ENCODE results near the gene CBX4. TPM values are rescaled to one million over a fixed set of nuclear protein-coding genes. Genes with fewer than 3 reads are reported as not detected.

Gene CBX4
- total RNA-seq, 2 experiments from 2014 or later = 18.2 to 18.6 TPM

- no peak for DNase-seq
Observed at GRCh38 chr17:79798299-79799173, 40.7 kb downstream of the CBX4 start.

GRCh38 chr17:79797492-79798298 lies 41.5 kb downstream of the CBX4 start:
- no peak for DNase-seq
- no peaks in the 10 kb centered on the region for H3K36me3 Mint-ChIP-seq
- H3K4me1 Mint-ChIP-seq = peaks cover 34% of the 10 kb centered on the region
- H3K9me3 Mint-ChIP-seq = no peaks in the 10 kb centered on the region
- peaks cover 48% of the 10 kb centered on the region for H3K27me3 Mint-ChIP-seq
- peak overlapping the region; percentile 81 for H3K4me3 Mint-ChIP-seq
- H3K27ac Mint-ChIP-seq = no peak overlapping the region

More at GRCh38 chr17:79798299-79799173, 40.7 kb downstream of the CBX4 start:
- H3K4me1 Mint-ChIP-seq = peaks cover 33% of the 10 kb centered on the region
- no peaks in the 10 kb centered on the region for H3K9me3 Mint-ChIP-seq
- peak overlapping the region; percentile 37 for H3K4me3 Mint-ChIP-seq
- H3K27me3 Mint-ChIP-seq = peaks cover 52% of the 10 kb centered on the region
- no peak overlapping the region for H3K27ac Mint-ChIP-seq
- peaks cover 2% of the 10 kb centered on the region for H3K36me3 Mint-ChIP-seq

- Mint-ChIP-seq H3K27ac (peak within 1 kb of the TSS; percentile 82), H3K4me1 (peaks cover 35% of the 10 kb centered on the region)
Observed at GRCh38 chr17:79796763-79797491, 42.3 kb downstream of the CBX4 start, which contains the start of gene CBX8. TSS of gene CBX8 (minus strand) at chr17:79797077. CDS start at chr17:79796998, 79 bp downstream.

GRCh38 chr17:79796444-79796762 lies 42.8 kb downstream of the CBX4 start:
- no peak for DNase-seq
- Mint-ChIP-seq H3K4me1 (peaks cover 30% of the 10 kb centered on the region), H3K4me3 (peak overlapping the region; percentile 81), H3K9me3 (no peaks in the 10 kb centered on the region), H3K36me3 (no peaks in the 10 kb centered on the region), H3K27me3 (peaks cover 48% of the 10 kb centered on the region), H3K27ac (no peak overlapping the region)

More at GRCh38 chr17:79796763-79797491, 42.3 kb downstream of the CBX4 start, which contains the start of gene CBX8:
- Mint-ChIP-seq H3K27me3 (peaks cover 48% of the 10 kb centered on the region), H3K36me3 (no peaks in the 10 kb centered on the region), H3K4me3 (peak within 1 kb of the TSS; percentile 81), H3K9me3 (no peaks in the 10 kb centered on the region)
- DNase-seq = peak; percentile 100

GRCh38 chr17:79795795-79796443 lies 43.3 kb downstream of the CBX4 start:
- peak overlapping the region; percentile 81 for H3K4me3 Mint-ChIP-seq
- H3K27me3 Mint-ChIP-seq = peaks cover 52% of the 10 kb centered on the region
- no peak for DNase-seq
- H3K36me3 Mint-ChIP-seq = no peaks in the 10 kb centered on the region
- H3K4me1 Mint-ChIP-seq = peaks cover 32% of the 10 kb centered on the region
- H3K27ac Mint-ChIP-seq = no peak overlapping the region
- no peaks in the 10 kb centered on the region for H3K9me3 Mint-ChIP-seq

GRCh38 chr17:79794659-79795511 lies 44.4 kb downstream of the CBX4 start:
- no peak for DNase-seq
- Mint-ChIP-seq H3K4me1 (peaks cover 25% of the 10 kb centered on the region), H3K27me3 (peaks cover 52% of the 10 kb centered on the region), H3K9me3 (no peaks in the 10 kb centered on the region), H3K4me3 (no peak overlapping the region), H3K27ac (no peak overlapping the region), H3K36me3 (no peaks in the 10 kb centered on the region)

GRCh38 chr17:79793924-79794304 lies 45.3 kb downstream of the CBX4 start:
- Mint-ChIP-seq H3K36me3 (no peaks in the 10 kb centered on the region), H3K27me3 (peaks cover 48% of the 10 kb centered on the region), H3K4me3 (no peak overlapping the region), H3K9me3 (no peaks in the 10 kb centered on the region), H3K27ac (no peak overlapping the region), H3K4me1 (peaks cover 19% of the 10 kb centered on the region)
- no peak for DNase-seq

GRCh38 chr17:79792984-79793923 lies 46.0 kb downstream of the CBX4 start:
- Mint-ChIP-seq H3K9me3 (no peaks in the 10 kb centered on the region), H3K27ac (no peak overlapping the region), H3K4me3 (no peak overlapping the region), H3K27me3 (peaks cover 48% of the 10 kb centered on the region), H3K4me1 (peaks cover 15% of the 10 kb centered on the region), H3K36me3 (no peaks in the 10 kb centered on the region)
- no peak for DNase-seq

GRCh38 chr17:79792341-79792871 lies 46.8 kb downstream of the CBX4 start:
- no peak overlapping the region for H3K4me3 Mint-ChIP-seq
- no peaks in the 10 kb centered on the region for H3K9me3 Mint-ChIP-seq
- no peak for DNase-seq
- peaks cover 56% of the 10 kb centered on the region for H3K27me3 Mint-ChIP-seq
- no peak overlapping the region for H3K27ac Mint-ChIP-seq
- no peaks in the 10 kb centered on the region for H3K36me3 Mint-ChIP-seq
- H3K4me1 Mint-ChIP-seq = peaks cover 15% of the 10 kb centered on the region

GRCh38 chr17:79791735-79792161 lies 47.5 kb downstream of the CBX4 start:
- H3K4me3 Mint-ChIP-seq = no peak overlapping the region
- H3K4me1 Mint-ChIP-seq = peaks cover 15% of the 10 kb centered on the region
- no peak for DNase-seq
- peaks cover 60% of the 10 kb centered on the region for H3K27me3 Mint-ChIP-seq
- no peak overlapping the region for H3K27ac Mint-ChIP-seq
- no peaks in the 10 kb centered on the region for H3K9me3 Mint-ChIP-seq
- H3K36me3 Mint-ChIP-seq = no peaks in the 10 kb centered on the region

- no peaks in the 10 kb centered on the region for H3K36me3 Mint-ChIP-seq
- peaks cover 67% of the 10 kb centered on the region for H3K27me3 Mint-ChIP-seq
- H3K9me3 Mint-ChIP-seq = no peaks in the 10 kb centered on the region
- no peak overlapping the region for H3K4me3 Mint-ChIP-seq
- no peak overlapping the region for H3K27ac Mint-ChIP-seq
- H3K4me1 Mint-ChIP-seq = peaks cover 11% of the 10 kb centered on the region
- DNase-seq = no peak
Observed at GRCh38 chr17:79790805-79791734, 48.2 kb downstream of the CBX4 start.

All from activated naive CD8-positive, alpha-beta T cell treated with anti-CD3 and anti-CD28 coated beads for 36 hours (primary cell).